HG03575 (cell line): Measurements from ENCODE around the gene NTSR1.

Experiments used
- ATAC-seq: cut with Tn5 transposase; IDR thresholded peaks from one replicate; pipeline ENCODE4 v1.9.1; 2021; ENCODE audit not compliant: unreplicated experiment, insufficient number of reproducible peaks, low FRiP score; ENCODE audit errors: extremely low read depth

The NTSR1 gene

DNA sequence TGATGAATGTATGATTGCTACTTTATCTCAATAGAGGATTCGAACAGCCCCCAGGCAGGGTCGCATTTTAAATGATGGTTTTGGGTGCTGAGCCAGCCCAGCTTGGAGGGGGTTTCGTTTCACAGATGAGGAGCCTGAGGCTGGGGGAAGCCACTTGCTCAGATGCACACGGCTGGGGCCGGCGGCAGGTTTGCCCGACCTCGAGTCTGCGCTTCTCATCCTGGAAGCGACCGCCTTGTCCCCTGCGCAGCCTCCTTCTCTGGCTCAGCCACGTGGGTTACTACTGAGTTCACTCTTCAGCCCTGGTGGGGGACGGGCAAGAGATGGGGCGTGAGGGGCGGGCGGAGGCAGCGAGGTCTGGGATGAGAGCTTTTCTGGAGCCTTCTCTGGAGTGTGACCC, 25.3 kb downstream of the NTSR1 start:
- ATAC-seq = no peak

DNA sequence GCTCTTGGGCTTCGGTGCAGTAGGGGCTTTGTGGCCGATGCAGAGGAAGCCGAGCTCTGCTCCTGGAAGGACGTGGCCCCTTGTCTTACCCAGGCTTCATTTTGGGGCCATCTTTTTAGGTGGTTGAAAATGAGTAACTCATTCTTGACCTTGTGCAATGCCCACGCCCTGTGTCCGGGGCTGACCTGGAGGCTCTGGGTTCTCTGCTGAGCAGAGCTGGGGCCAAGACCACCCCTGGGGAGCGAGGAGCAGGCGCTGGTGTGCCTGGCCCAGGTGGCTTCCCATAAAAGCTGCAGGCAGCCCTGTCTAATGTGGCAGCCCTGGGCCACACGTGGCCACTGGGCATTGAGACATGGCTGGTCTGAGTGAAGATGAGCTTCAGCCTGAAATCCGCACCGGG, 25.7 kb downstream of the NTSR1 start:
- no peak for ATAC-seq

DNA sequence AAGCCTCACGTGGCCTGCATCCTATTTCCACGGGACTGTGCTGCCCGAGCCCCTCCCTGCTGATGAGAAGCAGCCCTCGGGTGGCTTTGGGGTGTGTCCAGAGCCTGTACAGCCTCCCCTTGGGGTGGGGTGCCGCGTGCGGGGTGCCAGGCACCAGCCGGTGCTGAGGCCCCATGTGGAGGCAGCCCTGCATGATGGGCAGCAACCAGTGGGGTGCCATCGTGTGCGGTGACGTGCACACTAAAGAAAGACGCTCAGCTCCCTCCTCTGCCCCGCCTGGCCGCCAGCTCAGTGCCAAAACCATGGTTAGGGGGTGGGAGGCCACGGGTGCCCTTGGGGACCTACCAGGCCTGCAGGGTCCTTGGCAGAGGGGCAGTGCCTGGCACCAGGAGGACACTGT, 26.2 kb downstream of the NTSR1 start:
- no peak for ATAC-seq

DNA sequence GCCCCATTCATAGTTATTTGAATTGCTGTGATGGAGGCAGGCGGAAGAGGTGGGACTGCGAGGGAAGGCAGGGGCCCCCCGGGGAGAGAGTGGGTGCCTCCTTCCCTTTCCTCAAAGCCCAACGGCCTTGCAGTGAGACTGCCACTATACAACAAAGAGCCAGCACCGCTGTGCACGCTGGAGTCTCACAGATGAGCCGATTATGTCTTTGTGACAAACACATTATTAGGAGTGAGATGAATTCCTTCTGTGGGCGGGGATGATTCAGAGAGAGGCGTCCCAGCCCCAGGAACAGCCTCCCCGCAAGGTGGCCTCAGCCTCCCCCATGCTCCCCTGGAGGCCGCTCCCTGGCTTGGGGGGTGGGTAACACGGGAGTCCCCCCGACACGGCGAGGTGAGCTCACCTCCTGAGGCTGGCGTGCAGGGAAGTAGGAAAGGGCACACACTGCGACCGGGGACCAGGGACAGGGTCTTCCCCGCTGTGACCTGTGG, 26.7 kb downstream of the NTSR1 start:
- ATAC-seq = no peak

DNA sequence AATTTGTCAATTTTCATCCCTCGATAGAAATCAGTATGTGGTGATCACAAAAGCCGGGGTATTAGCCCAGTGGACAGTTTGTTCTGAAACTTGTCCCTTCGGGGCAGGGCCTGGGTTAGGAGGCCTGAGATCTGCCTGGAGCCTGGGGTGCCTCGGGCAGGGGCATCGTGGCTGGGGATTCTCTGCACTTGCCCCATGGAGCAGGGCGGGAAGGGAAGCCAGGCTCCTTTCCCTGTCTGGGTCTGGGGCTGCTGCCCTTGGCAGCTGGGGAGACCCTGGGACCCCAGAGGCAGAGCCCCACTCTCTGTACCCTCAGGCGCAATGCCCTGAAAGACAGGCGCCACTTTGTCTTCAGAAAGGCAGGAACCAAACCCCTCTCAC, 27.4 kb downstream of the NTSR1 start:
- no peak for ATAC-seq

DNA sequence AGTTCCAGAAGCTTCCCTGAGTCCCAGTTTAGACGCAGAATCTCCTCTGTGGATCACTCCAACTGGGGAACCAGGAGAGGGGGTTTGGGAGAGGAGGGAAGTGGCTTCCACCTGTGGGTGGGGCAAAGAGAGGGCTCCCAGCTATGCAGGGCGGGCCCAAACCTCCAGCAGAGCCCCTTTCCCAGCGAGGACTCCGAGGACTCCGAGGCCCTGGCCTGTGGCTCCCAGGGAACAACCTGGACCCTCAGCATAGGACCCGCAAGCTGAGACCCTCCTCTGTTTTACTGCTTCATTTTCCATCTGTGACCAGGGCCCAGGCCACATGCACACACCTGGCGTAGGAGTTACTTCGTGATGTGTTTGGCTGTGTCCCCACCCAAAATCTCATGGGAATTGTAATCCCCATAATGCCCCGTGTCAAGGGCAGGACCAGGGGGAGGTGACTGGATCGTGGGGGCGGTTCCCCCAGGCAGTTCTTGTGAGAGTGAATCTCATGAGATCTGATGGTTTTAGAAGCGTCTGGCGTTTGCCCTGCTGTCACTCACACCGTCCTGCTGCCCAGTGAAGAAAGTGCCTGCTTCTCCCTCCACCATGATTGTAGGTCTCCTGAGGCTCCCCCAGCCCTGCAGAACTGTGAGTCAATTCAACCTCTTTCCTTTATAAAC, 27.9 kb downstream of the NTSR1 start:
- ATAC-seq = no peak

DNA sequence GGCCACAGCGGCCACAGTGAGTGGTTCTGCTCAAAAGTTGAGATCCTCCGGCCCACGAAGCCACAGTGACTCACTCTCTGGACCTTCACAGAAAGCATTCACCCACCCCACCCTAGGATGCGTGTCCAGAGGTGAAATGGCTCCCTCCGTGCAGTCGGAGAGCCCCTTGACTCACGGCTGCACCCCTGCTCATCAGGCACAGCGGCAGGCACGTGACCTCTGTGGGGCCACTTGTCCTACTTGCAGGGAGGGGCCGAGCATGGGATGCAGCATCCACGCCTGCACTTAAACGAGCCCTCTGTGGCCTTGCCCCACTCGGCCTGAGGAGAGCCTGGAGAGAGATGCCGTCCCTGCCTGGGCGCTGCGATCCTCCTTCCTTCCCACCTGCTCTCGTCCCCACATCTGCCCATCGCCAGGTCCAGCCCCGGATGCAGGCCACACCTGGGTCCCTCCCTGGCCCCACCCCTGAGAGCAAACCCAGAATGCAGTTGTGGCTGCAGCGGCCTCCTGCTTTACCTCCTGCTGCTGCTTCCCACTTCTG, 28.7 kb downstream of the NTSR1 start:
- ATAC-seq = no peak

DNA sequence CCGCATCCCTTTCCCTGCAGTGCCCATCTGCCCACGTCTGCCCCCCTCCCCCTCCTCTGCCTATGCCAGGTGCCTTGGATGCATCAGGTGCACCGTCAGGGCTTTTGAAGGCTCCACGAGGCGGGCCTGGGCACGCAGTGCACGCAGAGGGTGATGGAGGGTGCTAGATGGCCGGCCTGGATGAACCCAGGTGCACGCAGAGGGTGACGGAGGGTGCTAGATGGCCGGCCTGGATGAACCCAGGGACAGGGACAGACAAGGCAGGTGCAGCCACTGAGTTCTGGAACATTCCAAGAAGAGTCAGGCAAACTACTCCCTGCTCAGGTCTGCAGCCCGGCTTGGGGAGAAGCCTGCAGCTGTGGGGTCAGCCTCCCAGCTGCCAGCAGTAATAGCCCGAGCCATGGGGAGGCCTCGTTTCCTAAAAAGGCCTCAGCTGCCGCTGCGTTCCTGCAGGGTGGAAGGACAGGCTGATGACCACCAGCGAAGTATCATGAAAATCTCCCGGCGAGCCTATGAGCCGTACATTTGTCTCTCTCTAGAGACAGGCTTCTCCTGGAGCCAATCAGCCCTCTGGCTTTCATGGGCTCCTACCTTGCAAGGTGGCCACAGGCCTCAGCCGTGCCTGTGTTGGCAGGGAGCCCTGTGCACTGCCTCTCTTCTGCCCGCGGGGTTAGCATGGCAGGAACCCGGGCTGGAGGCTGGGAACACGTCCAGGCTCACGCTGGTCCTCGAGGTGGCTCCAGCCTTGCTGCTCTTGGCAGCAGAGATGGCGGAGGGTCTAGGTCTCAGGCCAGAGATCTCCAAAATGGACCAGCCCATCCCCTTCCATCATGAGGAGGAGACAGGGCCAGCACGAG, 29.6 kb downstream of the NTSR1 start:
- no peak for ATAC-seq

DNA sequence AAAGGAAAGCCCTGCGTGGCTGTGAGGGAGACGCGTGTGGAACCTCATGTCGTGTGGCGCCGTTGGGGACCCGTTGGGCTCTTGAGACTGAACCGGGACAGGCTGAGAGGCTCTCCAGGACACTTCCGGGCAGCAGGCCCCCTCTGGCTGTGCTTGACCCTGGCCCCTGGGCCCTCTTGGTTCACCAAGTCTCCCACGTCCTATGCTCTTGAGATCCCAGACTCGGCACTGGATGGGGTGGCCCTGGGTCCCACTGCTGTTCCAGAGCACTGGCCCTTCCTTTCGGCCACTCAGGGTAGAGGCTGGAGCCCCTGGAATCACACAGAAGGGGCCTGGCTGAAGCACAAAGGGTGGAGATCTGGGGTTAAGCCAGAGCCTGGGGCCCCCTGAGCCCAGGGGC, 30.4 kb downstream of the NTSR1 start:
- no peak for ATAC-seq

DNA sequence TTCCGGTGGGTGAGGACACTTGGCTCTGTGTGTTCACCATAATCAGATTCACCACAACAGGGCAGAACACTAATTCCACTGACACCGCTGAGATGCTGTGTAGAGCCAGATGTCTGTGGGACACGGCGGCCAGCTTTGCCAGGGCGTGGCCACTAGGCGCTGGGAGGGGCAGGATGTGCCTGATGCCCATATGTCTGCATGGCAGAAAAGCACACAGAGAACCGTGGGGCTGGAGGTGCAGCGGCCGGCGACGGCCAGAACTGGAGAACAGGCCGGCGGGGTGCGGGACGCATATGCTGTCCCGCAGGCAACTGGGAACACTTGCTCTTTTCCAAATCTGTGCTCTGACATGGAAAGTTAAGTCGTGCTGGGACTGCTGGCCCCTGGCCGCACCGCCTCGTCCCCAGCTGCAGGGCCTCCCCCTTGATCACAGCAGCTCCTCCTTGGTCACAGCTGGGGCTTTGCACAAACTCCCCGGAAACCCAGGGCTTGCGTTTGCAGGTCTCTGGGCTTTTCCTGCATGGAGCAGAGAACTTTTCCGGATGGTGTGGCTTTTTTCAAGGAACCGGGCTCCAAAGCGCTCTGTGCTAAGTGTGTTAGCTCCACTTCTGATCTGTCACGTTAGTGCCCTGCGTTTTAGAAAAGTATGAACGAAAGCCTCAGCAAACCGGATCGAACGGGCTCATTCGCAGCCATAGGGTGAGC, 31.1 kb downstream of the NTSR1 start:
- no peak for ATAC-seq

DNA sequence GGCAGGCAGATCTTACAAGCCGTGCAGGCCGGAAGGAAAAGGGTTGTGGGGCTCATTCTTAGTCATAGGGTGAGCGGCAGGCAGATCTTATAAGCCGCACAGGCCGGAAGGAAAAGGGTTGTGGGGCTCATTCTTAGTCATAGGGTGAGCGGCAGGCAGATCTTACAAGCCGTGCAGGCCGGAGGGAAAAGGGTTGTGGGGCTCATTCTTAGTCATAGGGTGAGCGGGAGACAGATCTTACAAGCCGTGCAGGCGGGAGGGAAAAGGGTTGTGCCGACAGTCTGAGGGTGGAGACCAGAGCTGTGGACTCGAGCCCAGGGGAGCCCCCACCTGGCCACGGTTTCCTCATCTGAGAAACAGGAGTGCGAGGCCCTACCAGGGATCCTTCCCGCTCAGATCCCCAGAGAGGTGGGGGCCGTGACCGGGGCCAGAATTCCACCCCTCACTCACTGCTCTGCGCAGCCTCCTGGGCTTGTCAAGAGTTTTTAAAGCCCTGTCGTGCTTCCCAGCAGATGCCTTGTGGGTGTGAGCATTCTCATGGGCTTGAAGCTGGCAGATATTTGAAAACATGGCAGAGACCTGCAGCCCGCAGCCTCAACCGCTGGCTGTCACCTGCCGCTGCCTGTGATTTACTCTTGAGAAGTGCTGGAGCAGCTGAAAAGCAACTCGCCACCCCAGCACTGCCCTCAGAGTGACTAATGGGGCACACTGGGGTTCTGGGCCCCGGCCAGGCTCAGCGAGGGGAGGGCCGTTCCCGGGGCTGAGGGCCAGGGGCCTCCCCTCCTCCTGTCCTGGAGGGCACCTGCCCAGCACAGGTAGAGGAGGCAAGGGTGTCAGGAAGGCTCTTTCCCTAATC, 31.9 kb downstream of the NTSR1 start:
- peak; percentile 88 for ATAC-seq

DNA sequence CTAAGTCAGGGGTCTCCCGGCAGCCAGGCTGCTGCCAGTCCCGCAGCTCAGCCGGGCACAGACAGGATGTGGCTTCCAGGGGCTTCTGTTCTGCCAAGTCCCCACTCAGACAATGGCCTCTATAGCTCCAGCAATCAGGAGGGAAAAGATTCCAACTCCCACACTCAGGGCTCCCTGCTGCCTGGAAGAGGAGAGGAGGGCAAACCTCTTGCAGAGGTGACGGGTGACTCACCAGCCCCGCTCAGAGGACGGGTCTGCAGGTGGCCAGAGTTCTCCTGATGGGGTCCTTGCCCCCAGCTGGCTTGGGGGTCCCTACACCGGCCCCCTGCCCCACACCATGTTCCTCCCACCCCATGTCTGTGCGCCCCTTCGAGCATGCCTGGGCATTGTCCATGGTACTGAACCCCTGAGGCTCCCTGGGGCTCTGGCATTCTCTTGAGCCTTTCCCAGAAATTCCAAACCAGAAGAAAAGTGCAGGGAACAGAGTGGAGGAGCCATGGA, 32.6 kb downstream of the NTSR1 start:
- no peak for ATAC-seq

DNA sequence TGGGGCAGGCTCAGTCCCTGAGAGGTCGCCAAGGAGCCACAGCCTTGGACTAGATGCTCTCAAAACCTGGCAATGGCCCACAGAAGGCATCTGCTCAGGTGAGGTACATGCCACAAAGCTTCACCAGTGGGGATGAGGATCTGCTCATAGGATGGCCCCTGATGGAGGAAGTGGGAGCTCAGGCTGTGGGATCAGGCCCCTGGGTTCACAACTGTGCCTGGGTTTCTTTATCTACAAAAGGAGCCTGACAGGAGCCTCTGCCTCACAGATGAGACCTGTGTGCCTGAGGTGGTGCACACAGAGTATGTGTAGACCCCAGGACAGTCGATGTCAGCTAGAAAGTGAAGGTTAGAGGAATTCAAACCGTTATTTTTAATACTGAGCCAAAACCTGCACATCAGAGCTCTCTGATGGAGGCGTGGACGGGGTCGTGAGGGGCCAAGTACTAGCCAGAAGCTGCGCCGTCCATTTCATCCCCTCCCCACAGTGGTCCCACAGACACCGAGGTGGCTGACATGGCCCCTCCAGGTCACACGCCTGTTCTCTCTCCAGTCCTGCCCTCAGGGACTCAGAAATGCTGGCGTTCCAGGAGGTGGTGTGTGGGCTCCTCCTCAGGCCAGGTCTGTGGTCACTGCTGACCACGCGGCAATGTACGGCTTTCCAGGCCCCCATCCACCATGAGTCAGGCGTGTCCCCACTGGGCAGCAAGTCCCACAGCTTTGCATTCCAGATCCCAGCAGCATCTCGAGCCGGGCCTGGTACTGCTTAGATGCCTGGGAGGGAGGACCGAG, 33.3 kb downstream of the NTSR1 start:
- ATAC-seq = no peak

DNA sequence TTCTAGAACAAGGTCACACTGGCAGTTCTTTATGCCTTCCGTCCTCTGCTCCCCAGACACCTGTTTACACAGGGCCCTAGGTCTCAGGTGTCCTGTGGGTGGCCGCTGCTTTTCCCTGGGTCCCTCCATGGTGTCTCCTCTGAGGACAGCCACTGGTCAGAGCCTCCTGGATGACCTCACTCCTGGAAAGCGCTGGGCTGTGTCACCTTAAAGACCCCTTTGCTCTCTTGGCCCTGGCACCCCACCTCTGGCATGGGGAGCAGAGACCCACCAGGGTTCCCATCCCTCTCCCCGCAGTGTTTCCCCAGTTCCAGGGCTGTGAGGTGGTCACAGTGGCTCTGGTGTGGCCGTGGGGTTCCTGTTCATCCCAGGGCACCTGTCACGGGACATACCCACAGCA, 33.9 kb downstream of the NTSR1 start:
- ATAC-seq = no peak

DNA sequence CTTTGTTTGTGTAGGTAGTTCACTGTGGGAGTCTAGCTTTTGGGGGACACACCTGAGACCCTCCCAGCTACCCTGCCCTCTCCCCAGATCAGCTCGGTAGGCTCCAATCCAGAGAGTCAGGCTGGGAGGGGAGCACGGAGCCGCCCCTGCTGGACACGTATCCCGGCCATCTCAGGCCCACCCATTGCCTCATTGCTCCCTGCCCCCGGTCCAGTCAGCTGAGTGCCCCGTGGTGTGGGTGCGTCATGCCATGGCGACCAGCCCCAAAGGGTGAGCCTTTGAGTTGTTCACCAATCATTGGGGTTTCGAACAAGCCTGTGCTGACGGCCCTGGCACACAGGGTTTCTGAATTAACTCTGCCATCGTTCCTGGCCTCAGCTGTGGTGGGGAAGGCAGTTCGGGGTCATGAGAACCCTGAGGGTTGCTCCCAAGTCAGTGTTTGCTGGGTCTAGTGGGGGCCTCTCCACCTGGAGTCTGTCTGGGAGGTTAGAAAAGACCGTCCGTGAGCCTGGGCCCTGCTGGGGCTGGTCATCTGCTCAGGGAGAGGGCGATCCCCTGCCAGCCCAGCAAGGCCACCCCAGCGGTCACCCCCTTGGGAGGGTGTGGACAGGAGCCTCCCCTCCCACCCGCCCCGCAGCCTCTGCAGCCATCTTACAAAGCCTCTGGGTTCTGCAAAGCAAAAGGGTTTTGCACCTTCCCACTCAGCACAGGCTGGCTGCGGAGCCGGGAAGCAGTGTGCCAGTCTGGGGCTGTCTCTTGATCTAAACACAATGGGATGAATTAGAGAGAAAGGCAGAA, 34.5 kb downstream of the NTSR1 start:
- no peak for ATAC-seq

DNA sequence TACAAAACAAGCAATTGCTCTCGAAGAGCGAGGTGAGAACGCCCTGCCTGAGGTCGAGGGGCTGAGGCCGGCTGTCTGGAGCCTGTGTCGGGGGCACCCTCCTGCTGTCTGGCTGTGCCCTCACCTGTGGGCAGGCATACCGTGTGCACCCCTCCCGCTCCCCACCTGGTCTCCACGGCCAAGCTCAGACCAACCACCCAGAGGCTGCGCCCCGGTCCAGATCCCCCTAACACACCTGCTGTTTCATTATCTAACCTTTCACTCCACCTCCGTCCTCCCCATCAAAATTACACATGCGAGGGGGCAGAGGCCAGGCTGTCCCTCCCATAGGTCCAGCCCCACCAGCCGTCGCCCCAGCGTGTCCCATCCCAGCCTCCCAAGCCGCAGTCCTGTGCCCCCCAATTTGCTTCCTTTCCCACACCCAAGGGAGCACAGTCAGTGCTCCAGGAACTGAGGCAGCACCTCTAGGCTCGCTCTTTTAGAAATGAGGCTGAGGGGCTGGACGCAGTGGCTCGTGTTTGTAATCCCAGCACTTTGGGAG, 35.2 kb downstream of the NTSR1 start:
- ATAC-seq = no peak

DNA sequence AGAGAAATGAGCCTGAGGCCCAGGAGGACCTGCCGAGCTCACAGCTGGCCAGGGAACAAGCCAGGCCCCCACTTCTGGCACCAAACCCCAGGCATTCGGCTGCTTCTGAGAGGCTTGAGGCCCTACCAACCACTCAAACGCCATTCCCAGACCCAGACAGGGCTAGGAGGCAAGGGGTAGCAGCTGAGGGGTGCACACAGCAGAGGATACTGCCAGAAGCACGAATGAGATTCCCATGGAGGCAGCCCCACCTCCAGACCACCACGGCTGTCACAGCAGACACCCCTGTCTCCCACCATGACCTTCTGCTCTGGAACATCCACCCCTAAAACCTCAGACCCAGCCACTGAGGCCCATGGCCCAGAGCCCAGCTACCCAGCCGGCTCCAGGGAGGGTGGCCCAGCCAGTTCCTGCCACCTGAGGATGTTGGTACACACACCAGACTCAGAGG, 36.1 kb downstream of the NTSR1 start:
- ATAC-seq = no peak
